SK-N-SH treated with all-trans-retinoic acid at 6 μM for 48 hours (cell line): ENCODE measurements around the gene PGC.

Source experiments
- ATAC-seq: fragments of 200-7000 bp; cut with Tn5 transposase; 3 replicates; pipeline ENCODE4 v1.9.1; 2020; ENCODE audit warnings: mild to moderate bottlenecking, moderate library complexity
- ARNTL ChIP-seq: fragments of 450-650 bp; formaldehyde crosslinking; IDR thresholded peaks from 2 replicates; pipeline ENCODE4 v1.5.0; 2020; ENCODE audit warnings: low read depth, mild to moderate bottlenecking, moderate library complexity, borderline replicate concordance
- BACH2 ChIP-seq: fragments of 250-450 bp; sonication (Bioruptor Pico); IDR thresholded peaks from 2 replicates; pipeline ENCODE4 v1.9.0; 2021; ENCODE audit warnings: mild to moderate bottlenecking, borderline replicate concordance
- CSDC2 ChIP-seq: fragments of 250-450 bp; sonication (Bioruptor Pico); IDR thresholded peaks from 2 replicates; pipeline ENCODE4 v1.5.0; 2020; ENCODE audit warnings: mild to moderate bottlenecking, moderate library complexity
- ESRRG ChIP-seq: fragments of 250-450 bp; sonication (Bioruptor Pico); IDR thresholded peaks from 2 replicates; pipeline ENCODE4 v1.6.1; 2021; ENCODE audit warnings: mild to moderate bottlenecking
- GLIS3 ChIP-seq: fragments of 250-450 bp; sonication (Bioruptor Pico); IDR thresholded peaks from 2 replicates; pipeline ENCODE4 v1.5.0; 2020; ENCODE audit warnings: mild to moderate bottlenecking, moderate library complexity
- ISL1 ChIP-seq: fragments of 250-450 bp; sonication (Bioruptor Pico); IDR thresholded peaks from 2 replicates; pipeline ENCODE4 v2.1.2; 2022; ENCODE audit warnings: mild to moderate bottlenecking, moderate library complexity
- OSR1 ChIP-seq: fragments of 250-450 bp; sonication (Bioruptor Pico); IDR thresholded peaks from 2 replicates; pipeline ENCODE4 v1.8.0; 2022; ENCODE audit warnings: moderate library complexity, mild to moderate bottlenecking, inconsistent platforms
- PPARA ChIP-seq: fragments of 250-450 bp; sonication (Bioruptor Pico); IDR thresholded peaks from 2 replicates; pipeline ENCODE4 v1.5.0; 2020; ENCODE audit warnings: mild to moderate bottlenecking, borderline replicate concordance
- RARB ChIP-seq: fragments of 250-450 bp; sonication (Bioruptor Pico); IDR thresholded peaks from 2 replicates; pipeline ENCODE4 v1.8.0; 2021; ENCODE audit warnings: mild to moderate bottlenecking, moderate library complexity
- SNAI2 ChIP-seq: fragments of 250-450 bp; sonication (Bioruptor Pico); IDR thresholded peaks from 2 replicates; pipeline ENCODE4 v1.5.0; 2020; ENCODE audit warnings: mild to moderate bottlenecking, moderate library complexity
- TCF4 ChIP-seq: fragments of 250-450 bp; sonication (Bioruptor Pico); IDR thresholded peaks from 2 replicates; pipeline ENCODE4 v1.8.0; 2021; ENCODE audit warnings: mild to moderate bottlenecking, moderate library complexity, borderline replicate concordance
- ZFP3 ChIP-seq: fragments of 250-450 bp; sonication (Bioruptor Pico); IDR thresholded peaks from 2 replicates; pipeline ENCODE4 v1.5.0; 2020; ENCODE audit warnings: mild to moderate bottlenecking, moderate library complexity
- ZFP30 ChIP-seq: fragments of 450-650 bp; formaldehyde crosslinking; IDR thresholded peaks from 2 replicates; pipeline ENCODE4 v1.5.0; 2022; ENCODE audit warnings: mild to moderate bottlenecking, moderate library complexity
- ZNF565 ChIP-seq: fragments of 450-650 bp; formaldehyde crosslinking; conservative IDR thresholded peaks from 2 replicates; pipeline ENCODE4 v1.5.0; 2020; ENCODE audit warnings: low read depth, mild to moderate bottlenecking, moderate library complexity
- ZNF70 ChIP-seq: fragments of 450-650 bp; formaldehyde crosslinking; IDR thresholded peaks from 2 replicates; pipeline ENCODE4 v1.5.0; 2020; ENCODE audit warnings: mild to moderate bottlenecking, moderate library complexity
- ZNF8 ChIP-seq: fragments of 450-650 bp; formaldehyde crosslinking; IDR thresholded peaks from 2 replicates; pipeline ENCODE4 v1.5.0; 2020; ENCODE audit warnings: mild to moderate bottlenecking, moderate library complexity
- TF ChIP-seq, protein P1 (sequence below): fragments of 250-450 bp; sonication (Bioruptor Pico); IDR thresholded peaks from 2 replicates; pipeline ENCODE4 v1.8.0; 2020; ENCODE audit warnings: mild to moderate bottlenecking, moderate library complexity, borderline replicate concordance
- TF ChIP-seq, protein P2 (sequence below): fragments of 250-450 bp; sonication (Bioruptor Pico); IDR thresholded peaks from 2 replicates; pipeline ENCODE4 v1.5.1; 2020; ENCODE audit warnings: low read depth, mild to moderate bottlenecking, moderate library complexity
- TF ChIP-seq, protein P3 (sequence below): fragments of 250-450 bp; sonication (Bioruptor Pico); IDR thresholded peaks from 2 replicates; pipeline ENCODE4 v1.5.0; 2020; ENCODE audit warnings: mild to moderate bottlenecking, moderate library complexity
- TF ChIP-seq, protein P4 (sequence below): fragments of 250-450 bp; sonication (Bioruptor Pico); IDR thresholded peaks from 2 replicates; pipeline ENCODE4 v1.8.0; 2021; ENCODE audit warnings: low read depth, mild to moderate bottlenecking, moderate library complexity, borderline replicate concordance
- TF ChIP-seq, protein P5 (sequence below): fragments of 250-450 bp; sonication (Bioruptor Pico); IDR thresholded peaks from 2 replicates; pipeline ENCODE4 v1.5.1; 2021; ENCODE audit warnings: mild to moderate bottlenecking, moderate library complexity

Gene PGC

DNA sequence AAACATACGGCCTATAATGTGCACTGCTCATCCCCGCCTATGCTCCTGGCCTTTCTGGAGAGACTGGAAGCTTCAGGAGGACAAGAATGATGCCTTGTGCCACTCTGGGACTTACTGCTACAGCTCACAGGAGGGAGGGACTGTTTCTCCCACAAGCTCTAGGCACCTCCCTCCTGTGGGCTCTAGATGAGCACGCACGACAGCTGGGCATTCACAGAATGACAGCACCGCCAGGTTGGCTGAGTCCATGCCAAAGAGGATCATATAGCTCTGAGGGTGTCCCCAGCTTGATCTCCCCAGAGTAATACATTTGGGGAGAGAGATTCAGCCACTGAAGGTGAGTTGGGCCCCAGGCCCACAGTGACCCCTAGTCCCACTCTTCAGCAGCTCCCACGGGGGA, 10.1 kb upstream of the PGC start:
- no peak for ATAC-seq
- no peak for TF ChIP-seq ZNF70
- no peak for TF ChIP-seq BACH2 (CRISPR knock-in tag)
- TF ChIP-seq ISL1 (CRISPR knock-in tag) = no peak
- TF ChIP-seq, protein P1, sequence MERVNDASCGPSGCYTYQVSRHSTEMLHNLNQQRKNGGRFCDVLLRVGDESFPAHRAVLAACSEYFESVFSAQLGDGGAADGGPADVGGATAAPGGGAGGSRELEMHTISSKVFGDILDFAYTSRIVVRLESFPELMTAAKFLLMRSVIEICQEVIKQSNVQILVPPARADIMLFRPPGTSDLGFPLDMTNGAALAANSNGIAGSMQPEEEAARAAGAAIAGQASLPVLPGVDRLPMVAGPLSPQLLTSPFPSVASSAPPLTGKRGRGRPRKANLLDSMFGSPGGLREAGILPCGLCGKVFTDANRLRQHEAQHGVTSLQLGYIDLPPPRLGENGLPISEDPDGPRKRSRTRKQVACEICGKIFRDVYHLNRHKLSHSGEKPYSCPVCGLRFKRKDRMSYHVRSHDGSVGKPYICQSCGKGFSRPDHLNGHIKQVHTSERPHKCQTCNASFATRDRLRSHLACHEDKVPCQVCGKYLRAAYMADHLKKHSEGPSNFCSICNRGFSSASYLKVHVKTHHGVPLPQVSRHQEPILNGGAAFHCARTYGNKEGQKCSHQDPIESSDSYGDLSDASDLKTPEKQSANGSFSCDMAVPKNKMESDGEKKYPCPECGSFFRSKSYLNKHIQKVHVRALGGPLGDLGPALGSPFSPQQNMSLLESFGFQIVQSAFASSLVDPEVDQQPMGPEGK (CRISPR knock-in tag) = no peak
- no peak for TF ChIP-seq CSDC2 (CRISPR knock-in tag)
- TF ChIP-seq TCF4 = no peak
- no peak for TF ChIP-seq GLIS3 (CRISPR knock-in tag)
- TF ChIP-seq, protein P2, sequence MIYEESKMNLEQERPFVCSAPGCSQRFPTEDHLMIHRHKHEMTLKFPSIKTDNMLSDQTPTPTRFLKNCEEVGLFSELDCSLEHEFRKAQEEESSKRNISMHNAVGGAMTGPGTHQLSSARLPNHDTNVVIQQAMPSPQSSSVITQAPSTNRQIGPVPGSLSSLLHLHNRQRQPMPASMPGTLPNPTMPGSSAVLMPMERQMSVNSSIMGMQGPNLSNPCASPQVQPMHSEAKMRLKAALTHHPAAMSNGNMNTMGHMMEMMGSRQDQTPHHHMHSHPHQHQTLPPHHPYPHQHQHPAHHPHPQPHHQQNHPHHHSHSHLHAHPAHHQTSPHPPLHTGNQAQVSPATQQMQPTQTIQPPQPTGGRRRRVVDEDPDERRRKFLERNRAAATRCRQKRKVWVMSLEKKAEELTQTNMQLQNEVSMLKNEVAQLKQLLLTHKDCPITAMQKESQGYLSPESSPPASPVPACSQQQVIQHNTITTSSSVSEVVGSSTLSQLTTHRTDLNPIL (CRISPR knock-in tag) = no peak
- no peak for TF ChIP-seq ZNF565 (CRISPR knock-in tag)
- TF ChIP-seq ESRRG = no peak
- TF ChIP-seq, protein P3, sequence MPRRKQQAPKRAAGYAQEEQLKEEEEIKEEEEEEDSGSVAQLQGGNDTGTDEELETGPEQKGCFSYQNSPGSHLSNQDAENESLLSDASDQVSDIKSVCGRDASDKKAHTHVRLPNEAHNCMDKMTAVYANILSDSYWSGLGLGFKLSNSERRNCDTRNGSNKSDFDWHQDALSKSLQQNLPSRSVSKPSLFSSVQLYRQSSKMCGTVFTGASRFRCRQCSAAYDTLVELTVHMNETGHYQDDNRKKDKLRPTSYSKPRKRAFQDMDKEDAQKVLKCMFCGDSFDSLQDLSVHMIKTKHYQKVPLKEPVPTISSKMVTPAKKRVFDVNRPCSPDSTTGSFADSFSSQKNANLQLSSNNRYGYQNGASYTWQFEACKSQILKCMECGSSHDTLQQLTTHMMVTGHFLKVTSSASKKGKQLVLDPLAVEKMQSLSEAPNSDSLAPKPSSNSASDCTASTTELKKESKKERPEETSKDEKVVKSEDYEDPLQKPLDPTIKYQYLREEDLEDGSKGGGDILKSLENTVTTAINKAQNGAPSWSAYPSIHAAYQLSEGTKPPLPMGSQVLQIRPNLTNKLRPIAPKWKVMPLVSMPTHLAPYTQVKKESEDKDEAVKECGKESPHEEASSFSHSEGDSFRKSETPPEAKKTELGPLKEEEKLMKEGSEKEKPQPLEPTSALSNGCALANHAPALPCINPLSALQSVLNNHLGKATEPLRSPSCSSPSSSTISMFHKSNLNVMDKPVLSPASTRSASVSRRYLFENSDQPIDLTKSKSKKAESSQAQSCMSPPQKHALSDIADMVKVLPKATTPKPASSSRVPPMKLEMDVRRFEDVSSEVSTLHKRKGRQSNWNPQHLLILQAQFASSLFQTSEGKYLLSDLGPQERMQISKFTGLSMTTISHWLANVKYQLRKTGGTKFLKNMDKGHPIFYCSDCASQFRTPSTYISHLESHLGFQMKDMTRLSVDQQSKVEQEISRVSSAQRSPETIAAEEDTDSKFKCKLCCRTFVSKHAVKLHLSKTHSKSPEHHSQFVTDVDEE (CRISPR knock-in tag) = no peak
- TF ChIP-seq RARB = no peak
- TF ChIP-seq, protein P4, sequence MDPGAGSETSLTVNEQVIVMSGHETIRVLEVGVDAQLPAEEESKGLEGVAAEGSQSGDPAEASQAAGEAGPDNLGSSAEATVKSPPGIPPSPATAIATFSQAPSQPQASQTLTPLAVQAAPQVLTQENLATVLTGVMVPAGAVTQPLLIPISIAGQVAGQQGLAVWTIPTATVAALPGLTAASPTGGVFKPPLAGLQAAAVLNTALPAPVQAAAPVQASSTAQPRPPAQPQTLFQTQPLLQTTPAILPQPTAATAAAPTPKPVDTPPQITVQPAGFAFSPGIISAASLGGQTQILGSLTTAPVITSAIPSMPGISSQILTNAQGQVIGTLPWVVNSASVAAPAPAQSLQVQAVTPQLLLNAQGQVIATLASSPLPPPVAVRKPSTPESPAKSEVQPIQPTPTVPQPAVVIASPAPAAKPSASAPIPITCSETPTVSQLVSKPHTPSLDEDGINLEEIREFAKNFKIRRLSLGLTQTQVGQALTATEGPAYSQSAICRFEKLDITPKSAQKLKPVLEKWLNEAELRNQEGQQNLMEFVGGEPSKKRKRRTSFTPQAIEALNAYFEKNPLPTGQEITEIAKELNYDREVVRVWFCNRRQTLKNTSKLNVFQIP (CRISPR knock-in tag) = no peak
- no peak for TF ChIP-seq SNAI2
- TF ChIP-seq ZFP3 (CRISPR knock-in tag) = no peak
- no peak for TF ChIP-seq ARNTL (CRISPR knock-in tag)
- TF ChIP-seq, protein P5, sequence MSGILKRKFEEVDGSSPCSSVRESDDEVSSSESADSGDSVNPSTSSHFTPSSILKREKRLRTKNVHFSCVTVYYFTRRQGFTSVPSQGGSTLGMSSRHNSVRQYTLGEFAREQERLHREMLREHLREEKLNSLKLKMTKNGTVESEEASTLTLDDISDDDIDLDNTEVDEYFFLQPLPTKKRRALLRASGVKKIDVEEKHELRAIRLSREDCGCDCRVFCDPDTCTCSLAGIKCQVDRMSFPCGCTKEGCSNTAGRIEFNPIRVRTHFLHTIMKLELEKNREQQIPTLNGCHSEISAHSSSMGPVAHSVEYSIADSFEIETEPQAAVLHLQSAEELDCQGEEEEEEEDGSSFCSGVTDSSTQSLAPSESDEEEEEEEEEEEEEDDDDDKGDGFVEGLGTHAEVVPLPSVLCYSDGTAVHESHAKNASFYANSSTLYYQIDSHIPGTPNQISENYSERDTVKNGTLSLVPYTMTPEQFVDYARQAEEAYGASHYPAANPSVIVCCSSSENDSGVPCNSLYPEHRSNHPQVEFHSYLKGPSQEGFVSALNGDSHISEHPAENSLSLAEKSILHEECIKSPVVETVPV = no peak
- TF ChIP-seq PPARA (CRISPR knock-in tag) = no peak
- no peak for TF ChIP-seq ZFP30 (CRISPR knock-in tag)

DNA sequence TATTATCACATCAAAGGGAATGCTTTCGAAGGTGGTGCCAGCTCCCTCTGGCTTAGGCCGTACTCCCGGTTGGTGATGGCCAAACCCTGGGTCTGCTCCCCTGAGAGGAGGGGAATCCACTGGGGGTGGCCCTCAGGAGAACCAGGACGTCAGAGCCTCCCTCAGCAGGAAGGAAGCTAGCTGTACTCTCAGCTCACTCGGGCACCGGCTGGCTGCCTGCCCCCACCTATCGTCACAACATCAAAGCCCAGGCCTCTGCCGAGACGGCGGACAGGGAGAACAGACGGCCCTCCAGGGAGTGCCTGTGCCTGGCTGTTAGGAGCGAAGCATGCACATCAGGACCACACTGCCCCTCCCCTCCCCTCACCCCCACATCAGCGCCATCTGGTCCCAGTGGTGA, 9.2 kb upstream of the PGC start:
- TF ChIP-seq CSDC2 (CRISPR knock-in tag) = no peak
- no peak for TF ChIP-seq ZNF70
- no peak for TF ChIP-seq ZNF565 (CRISPR knock-in tag)
- TF ChIP-seq ZNF8 = no peak
- no peak for TF ChIP-seq ARNTL (CRISPR knock-in tag)
- no peak for TF ChIP-seq ISL1 (CRISPR knock-in tag)
- no peak for TF ChIP-seq OSR1 (CRISPR knock-in tag)
- TF ChIP-seq PPARA (CRISPR knock-in tag) = no peak
- TF ChIP-seq, protein P3 (CRISPR knock-in tag) = no peak
- TF ChIP-seq, protein P4 (CRISPR knock-in tag) = no peak
- ATAC-seq = no peak
